ENCODE data around the gene OPHN1. TPM values are rescaled to one million over a fixed set of nuclear protein-coding genes. Genes with fewer than 3 reads are reported as not detected.

OPHN1 gene
- total RNA-seq, 2 donors from 2014 or later, result 5.0 to 5.9 TPM

DNA sequence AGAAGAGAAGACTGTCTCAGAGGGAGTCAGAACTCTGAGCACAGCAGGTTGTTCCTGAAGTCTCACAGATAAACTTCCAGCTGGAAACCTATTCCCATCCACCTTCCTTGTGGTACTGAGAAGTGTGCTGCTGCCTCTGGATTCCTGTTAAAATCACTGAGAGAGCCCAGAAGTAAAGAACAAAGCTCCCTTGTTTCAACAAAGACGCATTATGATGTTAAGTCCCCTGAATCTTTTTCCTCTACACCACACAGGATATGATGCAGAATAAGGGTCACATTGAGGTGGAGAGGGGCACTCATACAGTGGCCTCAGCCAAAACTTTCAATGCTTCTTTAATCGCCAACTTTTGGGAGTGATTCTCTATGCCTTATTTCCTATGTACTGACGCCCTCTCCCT is 321.0 kb downstream of the OPHN1 start:
- Histone ChIP-seq H3K27ac (no peak overlapping the region), H3K4me3 (no peak overlapping the region)

GRCh38 chrX:68109162-68109561 is 324.1 kb downstream of the OPHN1 start:
- H3K27me3 ChIP-seq (replicated peaks; ENCODE audit: insufficient read depth), result no peaks in the 10 kb centered on the region
- DNase-seq (ENCODE audit: low spot score) (no peak), ATAC-seq (ENCODE audit: insufficient number of reproducible peaks, low FRiP score, low read depth) (no peak)
- no peaks in the 10 kb centered on the region for H3K36me3 ChIP-seq
- no peaks in the 10 kb centered on the region for H3K9me3 ChIP-seq
- H3K27ac ChIP-seq, result no peak overlapping the region
- no peaks in the 10 kb centered on the region for H3K4me1 ChIP-seq (ENCODE audit: control insufficient read depth in 1 of 2, low read depth in 2 of 2)
- no peak for TF ChIP-seq CTCF (IDR thresholded peaks at IDR 0.05)
- H3K4me3 ChIP-seq, result no peak overlapping the region

More for the DNA sequence above, 321.0 kb downstream of the OPHN1 start:
- DNase-seq (ENCODE audit: low spot score) (no peak), ATAC-seq (ENCODE audit: insufficient number of reproducible peaks, low FRiP score, low read depth) (no peak)
- Histone ChIP-seq H3K9me3 (no peaks in the 10 kb centered on the region), H3K36me3 (no peaks in the 10 kb centered on the region), H3K27me3 (replicated peaks; ENCODE audit: insufficient read depth) (no peaks in the 10 kb centered on the region), H3K4me1 (ENCODE audit: control insufficient read depth in 1 of 2, low read depth in 2 of 2) (no peaks in the 10 kb centered on the region)
- TF ChIP-seq CTCF (IDR thresholded peaks at IDR 0.05), result no peak

GRCh38 chrX:68098431-68098830 is 334.9 kb downstream of the OPHN1 start:
- no peaks in the 10 kb centered on the region for H3K36me3 ChIP-seq
- no peaks in the 10 kb centered on the region for H3K4me1 ChIP-seq (ENCODE audit: control insufficient read depth in 1 of 2, low read depth in 2 of 2)
- no peaks in the 10 kb centered on the region for H3K9me3 ChIP-seq
- no peaks in the 10 kb centered on the region for H3K27me3 ChIP-seq (replicated peaks; ENCODE audit: insufficient read depth)
- H3K27ac ChIP-seq, result no peak overlapping the region
- DNase-seq (ENCODE audit: low spot score) (no peak), ATAC-seq (ENCODE audit: insufficient number of reproducible peaks, low FRiP score, low read depth) (no peak)
- no peak overlapping the region for H3K4me3 ChIP-seq
- no peak for TF ChIP-seq CTCF (IDR thresholded peaks at IDR 0.05)

DNA sequence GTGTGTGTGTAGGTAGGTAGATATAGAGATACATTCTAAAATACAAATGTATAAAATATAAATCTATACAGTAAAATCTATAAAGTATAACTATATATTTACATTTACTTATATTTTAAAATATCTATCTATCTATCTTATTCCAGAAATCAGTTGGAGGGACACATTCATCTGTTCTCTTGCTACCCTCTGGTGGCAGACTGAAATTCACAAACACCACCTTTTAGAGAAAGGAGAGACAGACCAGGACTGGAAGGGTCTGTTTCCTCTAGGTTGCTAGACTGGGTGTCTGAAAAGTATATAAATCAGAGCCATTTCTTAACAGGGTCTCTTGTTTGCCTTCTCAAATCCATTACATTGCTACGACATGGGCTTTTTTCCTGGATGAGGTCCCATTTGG is 343.0 kb downstream of the OPHN1 start:
- Histone ChIP-seq H3K4me1 (ENCODE audit: control insufficient read depth in 1 of 2, low read depth in 2 of 2) (peaks cover 0 to 6% of the 10 kb centered on the region in 2 donors), H3K27me3 (replicated peaks; ENCODE audit: insufficient read depth) (no peaks in the 10 kb centered on the region), H3K36me3 (no peaks in the 10 kb centered on the region), H3K27ac (no peak overlapping the region), H3K4me3 (no peak overlapping the region), H3K9me3 (no peaks in the 10 kb centered on the region)
- no peak for TF ChIP-seq CTCF (IDR thresholded peaks at IDR 0.05)
- ATAC-seq (ENCODE audit: insufficient number of reproducible peaks, low FRiP score, low read depth) (no peak), DNase-seq (ENCODE audit: low spot score) (no peak)

- Histone ChIP-seq H3K36me3 (no peaks in the 10 kb centered on the region), H3K27me3 (replicated peaks; ENCODE audit: insufficient read depth) (no peaks in the 10 kb centered on the region), H3K27ac (peak overlapping the region in 1 of 2 donors; percentile 57), H3K9me3 (no peaks in the 10 kb centered on the region), H3K4me3 (no peak overlapping the region), H3K4me1 (ENCODE audit: control insufficient read depth in 1 of 2, low read depth in 2 of 2) (peaks cover 5 to 17% of the 10 kb centered on the region in 2 donors)
- TF ChIP-seq CTCF (IDR thresholded peaks at IDR 0.05), result no peak
- ATAC-seq (ENCODE audit: insufficient number of reproducible peaks, low FRiP score, low read depth) (no peak), DNase-seq (ENCODE audit: low spot score) (no peak)
These were observed 345.8 kb downstream of the OPHN1 start for GRCh38 chrX:68087526-68087925.
